Stimulated activated CD4-positive, alpha-beta T cell treated with anti-CD3 and anti-CD28 coated beads, Interleukin-15, amount 100 ng/mL, for 24 hours (primary cell): ENCODE measurements around the gene CSF3R.

Source experiments
- DNase-seq: peaks from one replicate; pipeline ENCODE4 v3.0.0-alpha.2; 2020

Gene CSF3R

GRCh38 chr1:36455386-36455785 lies 27.3 kb downstream of the CSF3R start:
- no peak for DNase-seq

DNA sequence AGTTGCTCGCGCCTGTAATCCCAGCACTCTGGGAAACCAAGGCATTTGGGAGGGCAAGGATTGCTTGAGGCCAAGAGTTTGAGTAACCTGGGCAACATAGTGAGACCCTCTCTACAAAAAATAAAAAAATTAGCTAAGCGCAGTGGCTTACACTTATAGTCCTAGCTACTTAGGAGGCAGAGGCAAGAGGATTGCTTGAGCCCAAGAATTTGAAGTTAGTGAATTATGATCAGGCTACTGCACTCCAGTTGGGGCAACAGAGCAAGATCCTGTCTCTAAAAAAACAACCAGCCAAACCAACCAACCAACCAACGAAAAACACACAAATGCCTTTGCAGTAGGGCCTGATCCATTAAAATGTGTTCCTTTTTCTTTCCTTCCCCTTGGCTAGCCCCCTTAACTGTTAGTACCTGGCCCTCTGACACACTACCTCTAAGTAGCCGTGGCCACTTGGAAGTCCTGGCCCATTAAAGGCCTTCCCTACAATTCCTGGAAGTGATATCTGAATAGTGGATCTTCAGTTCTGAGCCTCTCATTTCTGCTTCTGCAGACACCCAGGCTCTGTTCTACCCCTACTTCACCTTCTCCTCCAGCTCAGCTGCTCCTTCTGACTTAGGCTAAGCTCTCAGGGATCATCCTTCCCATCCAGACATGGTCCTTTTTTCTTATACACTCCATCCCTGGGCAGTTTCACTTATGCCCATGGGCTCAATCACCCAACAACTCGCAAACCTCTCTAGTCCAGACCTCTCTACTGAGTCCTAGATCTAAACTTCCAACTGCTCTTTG lies 28.9 kb downstream of the CSF3R start:
- no peak for DNase-seq

DNA sequence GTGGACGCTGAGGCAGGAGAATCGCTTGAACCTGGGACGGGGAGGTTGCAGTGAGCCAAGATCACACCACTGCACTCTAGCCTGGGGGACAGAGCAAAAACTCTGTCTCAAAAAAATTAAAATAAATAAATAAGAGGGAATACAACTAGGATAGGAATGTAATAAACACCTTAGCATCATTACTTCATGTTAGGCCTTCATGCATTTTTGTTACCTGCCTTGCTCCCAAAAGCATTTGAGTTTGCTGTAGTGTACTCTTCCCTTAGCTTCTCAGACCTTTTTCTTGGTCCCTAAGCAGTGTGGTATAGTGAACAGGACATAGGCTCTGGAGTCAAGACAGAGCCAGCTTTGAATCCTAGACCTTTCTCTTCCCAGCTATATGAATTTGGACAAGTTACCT lies 29.7 kb downstream of the CSF3R start:
- DNase-seq, result no peak

GRCh38 chr1:36450919-36451305 lies 31.8 kb downstream of the CSF3R start:
- DNase-seq, result no peak

- DNase-seq, result peak; percentile 91
These were observed 32.3 kb downstream of the CSF3R start, which contains the start of gene OSCP1 for GRCh38 chr1:36450270-36450918. TSS of gene OSCP1 (minus strand) at chr1:36450451. CDS start at chr1:36450369, 82 bp downstream.

GRCh38 chr1:36448530-36449056 lies 34.1 kb downstream of the CSF3R start:
- DNase-seq, result no peak

GRCh38 chr1:36447450-36447849 lies 35.3 kb downstream of the CSF3R start:
- DNase-seq, result no peak

GRCh38 chr1:36446746-36447145 lies 36.0 kb downstream of the CSF3R start:
- DNase-seq, result no peak

GRCh38 chr1:36446271-36446670 lies 36.4 kb downstream of the CSF3R start:
- DNase-seq, result peak; percentile 36

DNA sequence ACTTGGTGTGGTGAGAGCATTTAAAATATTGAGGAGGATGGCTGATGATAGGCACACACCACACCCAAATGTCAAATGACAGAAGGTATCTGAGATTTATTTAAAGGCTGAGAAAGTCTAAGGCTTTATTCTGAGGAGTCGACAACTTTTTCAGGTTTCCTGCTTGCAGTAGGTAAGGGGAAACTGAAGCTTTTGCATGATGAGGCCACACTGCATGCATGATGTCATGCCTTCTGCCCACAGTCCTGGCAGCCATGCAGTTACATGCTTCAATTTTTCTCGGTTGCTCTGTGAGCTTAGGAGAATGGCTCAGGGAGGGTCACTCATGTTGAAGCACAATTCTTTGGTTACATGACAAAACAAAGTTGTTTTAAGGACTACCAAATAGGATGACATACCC lies 39.4 kb downstream of the CSF3R start:
- no peak for DNase-seq

DNA sequence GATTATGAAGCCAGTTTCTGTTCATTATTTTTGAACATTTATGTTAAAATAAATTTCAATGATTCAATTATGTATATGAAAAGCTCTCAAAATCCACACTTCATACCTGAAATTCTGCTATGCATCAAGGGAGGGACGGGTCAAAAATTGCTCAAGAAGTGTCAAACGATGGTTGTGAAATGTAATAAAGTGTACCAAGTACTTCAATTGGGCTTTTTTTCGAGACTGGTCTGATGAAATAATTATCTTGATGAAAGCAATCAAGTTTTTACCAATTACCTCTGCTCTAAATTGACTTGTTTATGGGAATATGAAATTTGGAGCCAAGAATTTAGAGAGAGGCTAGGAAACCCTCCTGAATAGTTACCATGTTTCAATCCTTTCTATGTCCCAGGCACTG lies 40.4 kb downstream of the CSF3R start:
- DNase-seq, result no peak

DNA sequence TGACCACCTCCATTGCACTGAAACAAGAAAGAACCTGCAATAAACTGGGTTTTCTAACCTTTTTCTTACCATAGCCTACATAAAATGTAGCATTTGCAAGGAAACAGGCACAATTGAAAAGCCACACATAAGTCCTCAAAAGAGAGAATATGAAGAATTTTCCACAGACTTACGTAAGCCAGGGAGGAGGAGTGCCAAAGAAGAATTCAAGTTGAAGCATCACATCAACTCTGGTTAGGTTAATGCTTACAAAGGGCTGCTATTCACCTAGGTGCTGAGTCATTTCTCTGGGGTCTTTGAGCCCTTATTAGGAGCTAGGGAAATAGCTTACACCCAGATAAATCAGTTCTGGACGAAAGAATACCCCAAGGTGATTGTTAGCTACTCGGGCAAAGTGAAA lies 42.1 kb downstream of the CSF3R start:
- no peak for DNase-seq

- no peak for DNase-seq
These were observed 42.7 kb downstream of the CSF3R start for GRCh38 chr1:36440044-36440443.

DNA sequence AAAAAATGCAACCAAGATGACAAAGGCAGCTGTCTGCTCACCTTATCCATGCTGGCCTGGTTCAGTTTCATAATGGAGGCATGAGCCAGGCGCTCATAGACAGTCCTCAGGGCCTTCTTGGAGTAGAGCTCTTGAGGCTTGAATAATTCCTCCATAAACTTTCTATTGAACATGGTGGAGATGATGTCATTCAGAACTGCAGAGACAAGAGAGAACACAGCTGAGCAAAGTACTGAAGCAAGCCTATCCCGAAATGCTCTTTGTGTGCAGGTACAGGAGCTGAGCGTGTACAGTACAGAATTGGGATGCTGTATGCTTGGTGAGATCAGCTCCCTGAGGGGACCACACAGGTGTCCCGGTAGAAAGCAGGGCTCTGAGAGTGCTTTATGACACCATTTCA lies 44.0 kb downstream of the CSF3R start:
- DNase-seq, result no peak

GRCh38 chr1:36436821-36437220 lies 45.9 kb downstream of the CSF3R start:
- DNase-seq, result no peak

- DNase-seq, result no peak
These were observed 49.6 kb downstream of the CSF3R start for GRCh38 chr1:36433102-36433501.

DNA sequence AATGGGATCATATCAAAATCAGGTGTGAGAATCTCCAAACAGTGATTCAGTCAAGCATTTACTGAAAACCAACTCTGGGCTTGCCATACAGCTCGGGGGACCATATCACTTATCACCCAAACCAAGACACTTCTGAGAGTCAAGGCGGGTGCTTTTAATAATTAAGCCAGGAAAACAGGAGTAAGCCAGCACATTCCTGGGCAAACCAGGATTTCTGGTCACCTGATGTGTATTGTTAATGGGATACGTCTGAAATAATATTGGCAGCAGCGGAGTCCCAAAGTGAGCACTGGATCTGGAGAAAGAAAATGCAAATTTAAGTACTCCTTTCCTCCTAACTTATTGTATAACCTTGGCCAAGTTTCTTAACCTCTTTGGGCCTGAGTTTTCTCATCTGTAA lies 50.1 kb downstream of the CSF3R start:
- DNase-seq, result no peak

GRCh38 chr1:36425791-36426190 lies 56.9 kb downstream of the CSF3R start:
- DNase-seq, result no peak

DNA sequence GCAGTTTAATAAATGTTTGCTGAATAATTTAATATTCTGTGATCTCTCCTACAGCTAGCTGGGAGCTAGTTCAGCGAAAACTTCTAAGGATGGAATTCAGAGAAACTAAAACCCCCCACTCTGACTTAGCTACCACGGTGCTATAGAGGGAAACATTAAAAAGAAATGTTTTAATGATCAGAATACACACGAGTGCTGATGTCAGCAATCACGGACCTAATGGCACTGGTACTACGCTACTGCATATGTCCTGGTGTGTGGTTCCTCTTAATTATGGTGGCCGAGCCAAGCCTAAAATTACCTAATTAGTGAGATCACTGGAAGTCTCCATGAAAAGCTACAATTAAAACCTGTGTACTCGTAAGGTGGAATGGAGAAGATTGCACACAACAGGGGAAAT lies 61.1 kb downstream of the CSF3R start:
- no peak for DNase-seq

- DNase-seq, result peak; percentile 93
These were observed 61.8 kb downstream of the CSF3R start for GRCh38 chr1:36420836-36421317.

DNA sequence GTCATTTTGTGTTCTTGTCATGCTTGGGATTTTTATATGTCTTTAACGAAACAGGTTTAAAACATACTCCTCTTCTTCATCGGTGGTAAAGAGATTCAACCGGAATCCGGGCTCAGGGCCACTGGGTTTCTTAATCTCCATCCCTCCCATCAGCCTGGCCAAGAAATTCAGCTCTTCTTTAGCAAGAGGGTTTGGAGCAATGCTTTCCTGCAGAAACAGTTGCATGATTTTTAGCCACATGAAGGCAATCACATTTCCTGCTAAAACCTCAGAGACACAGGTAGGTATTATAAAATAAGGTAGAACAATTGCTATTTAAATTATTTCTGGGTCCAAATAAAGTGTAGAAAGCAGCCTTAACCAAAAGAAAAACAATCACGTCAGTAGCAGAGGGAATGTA lies 62.3 kb downstream of the CSF3R start:
- DNase-seq, result no peak

DNA sequence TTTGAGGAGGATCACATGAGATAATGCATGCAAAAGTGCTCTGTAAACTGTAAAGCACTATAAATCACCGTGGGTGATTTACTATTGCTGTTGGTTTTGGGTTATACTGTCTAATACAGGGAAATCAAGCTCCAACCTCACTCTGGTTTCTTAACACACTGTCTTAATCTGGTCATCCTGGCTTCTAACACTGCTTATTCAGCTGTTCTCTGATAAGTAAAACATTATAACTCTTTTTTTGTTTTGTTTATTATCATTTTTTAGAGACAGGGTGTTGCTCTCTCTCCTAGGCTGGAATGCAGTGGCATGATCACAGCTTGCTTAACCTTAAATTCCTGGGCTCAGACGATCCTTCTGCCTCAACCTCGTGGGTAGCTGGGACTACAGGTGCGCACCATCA lies 63.1 kb downstream of the CSF3R start:
- no peak for DNase-seq

DNA sequence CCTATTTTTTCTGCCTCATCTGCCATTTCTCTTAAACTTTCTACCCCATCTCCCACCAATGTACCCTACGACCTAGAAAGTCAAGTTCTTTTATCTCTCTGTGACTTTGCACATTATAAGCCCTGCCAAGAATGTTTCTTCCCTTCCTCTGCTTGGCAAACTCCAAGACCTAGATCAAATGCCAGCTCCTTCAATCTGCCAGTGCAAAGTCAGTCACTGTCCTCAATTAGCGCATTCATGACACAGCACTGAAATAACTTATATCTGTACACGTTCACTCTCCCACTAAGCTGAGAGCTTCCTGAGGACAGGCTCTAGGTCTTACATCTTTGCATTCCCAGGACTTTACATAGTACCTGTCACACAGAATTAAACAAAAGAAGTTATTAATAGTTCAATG lies 63.6 kb downstream of the CSF3R start:
- DNase-seq, result no peak

DNA sequence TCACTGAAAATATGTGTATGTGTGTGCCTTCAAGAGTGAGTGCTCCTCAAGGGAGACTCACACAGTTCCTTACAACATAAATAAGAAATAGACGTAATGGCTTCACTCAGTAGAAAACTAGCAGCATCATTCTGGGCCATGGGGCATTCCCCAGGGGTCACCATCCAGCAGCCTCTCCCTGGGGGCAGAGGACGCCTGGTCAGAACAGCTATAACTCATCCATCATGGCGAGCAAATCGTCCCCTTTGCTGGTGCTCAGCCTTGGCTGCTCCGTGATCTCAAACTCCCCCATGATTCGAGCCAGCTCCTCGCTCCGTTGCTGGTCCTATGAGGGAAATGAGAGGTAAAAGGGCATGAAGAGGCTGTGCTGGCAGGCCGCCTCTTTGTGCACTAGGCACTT lies 64.8 kb downstream of the CSF3R start:
- DNase-seq, result no peak
